Measurements from ENCODE around the gene DMRTC2. TPM values are rescaled to one million over a fixed set of nuclear protein-coding genes. Genes with fewer than 3 reads are reported as not detected.

The DMRTC2 gene
- total and polyA plus RNA-seq, 2 of the 13 experiments (the other 11 are each of a cell fraction or from before 2014, with no cell fraction given) = not detected

DNA sequence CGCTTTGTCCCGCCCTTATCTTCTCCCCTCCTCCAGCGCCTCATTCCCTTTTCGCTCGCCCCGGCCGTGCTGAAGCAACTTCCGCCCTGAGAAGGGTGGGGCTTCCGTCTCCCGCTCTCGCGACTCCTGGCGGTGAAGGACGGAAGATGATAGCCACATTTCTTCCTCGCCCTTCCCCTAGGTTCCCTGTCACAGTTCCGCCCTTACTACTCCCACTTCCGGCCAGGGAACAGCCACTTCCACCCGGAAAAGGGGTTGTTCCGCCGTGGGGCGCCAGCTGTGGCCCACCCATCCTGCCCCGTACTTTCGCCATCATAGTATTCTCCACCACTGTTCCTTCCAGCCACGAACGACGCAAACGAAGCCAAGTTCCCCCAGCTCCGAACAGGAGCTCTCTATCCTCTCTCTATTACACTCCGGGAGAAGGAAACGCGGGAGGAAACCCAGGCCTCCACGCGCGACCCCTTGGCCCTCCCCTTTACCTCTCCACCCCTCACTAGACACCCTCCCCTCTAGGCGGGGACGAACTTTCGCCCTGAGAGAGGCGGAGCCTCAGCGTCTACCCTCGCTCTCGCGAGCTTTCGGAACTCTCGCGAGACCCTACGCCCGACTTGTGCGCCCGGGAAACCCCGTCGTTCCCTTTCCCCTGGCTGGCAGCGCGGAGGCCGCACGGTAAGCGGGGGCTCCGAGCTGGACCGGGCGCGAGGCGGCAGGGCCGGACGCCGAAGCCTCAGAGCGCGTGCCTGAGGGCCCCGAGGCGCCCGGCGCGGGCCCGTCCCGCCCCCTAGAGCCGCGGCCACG is 15.0 kb downstream of the DMRTC2 start, which contains the start of gene RPS19 (continued):
- TF ChIP-seq, protein P1, sequence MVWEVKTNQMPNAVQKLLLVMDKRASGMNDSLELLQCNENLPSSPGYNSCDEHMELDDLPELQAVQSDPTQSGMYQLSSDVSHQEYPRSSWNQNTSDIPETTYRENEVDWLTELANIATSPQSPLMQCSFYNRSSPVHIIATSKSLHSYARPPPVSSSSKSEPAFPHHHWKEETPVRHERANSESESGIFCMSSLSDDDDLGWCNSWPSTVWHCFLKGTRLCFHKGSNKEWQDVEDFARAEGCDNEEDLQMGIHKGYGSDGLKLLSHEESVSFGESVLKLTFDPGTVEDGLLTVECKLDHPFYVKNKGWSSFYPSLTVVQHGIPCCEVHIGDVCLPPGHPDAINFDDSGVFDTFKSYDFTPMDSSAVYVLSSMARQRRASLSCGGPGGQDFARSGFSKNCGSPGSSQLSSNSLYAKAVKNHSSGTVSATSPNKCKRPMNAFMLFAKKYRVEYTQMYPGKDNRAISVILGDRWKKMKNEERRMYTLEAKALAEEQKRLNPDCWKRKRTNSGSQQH (CRISPR knock-in tag; IDR thresholded peaks at IDR 0.05; ENCODE audit: low read depth) = peak; percentile 89
- 0 out of 2 replicates have a peak, but pooled peaks have one; percentile 13 for TF ChIP-seq ZBTB21 (CRISPR knock-in tag; IDR thresholded peaks at IDR 0.05)
- peak; percentile 91 for TF ChIP-seq ASH2L (IDR thresholded peaks at IDR 0.05; ENCODE audit: insufficient read length, low read depth, low read length)
- TF ChIP-seq ONECUT2 (CRISPR knock-in tag; IDR thresholded peaks at IDR 0.05) = no peak
- TF ChIP-seq, protein P2, sequence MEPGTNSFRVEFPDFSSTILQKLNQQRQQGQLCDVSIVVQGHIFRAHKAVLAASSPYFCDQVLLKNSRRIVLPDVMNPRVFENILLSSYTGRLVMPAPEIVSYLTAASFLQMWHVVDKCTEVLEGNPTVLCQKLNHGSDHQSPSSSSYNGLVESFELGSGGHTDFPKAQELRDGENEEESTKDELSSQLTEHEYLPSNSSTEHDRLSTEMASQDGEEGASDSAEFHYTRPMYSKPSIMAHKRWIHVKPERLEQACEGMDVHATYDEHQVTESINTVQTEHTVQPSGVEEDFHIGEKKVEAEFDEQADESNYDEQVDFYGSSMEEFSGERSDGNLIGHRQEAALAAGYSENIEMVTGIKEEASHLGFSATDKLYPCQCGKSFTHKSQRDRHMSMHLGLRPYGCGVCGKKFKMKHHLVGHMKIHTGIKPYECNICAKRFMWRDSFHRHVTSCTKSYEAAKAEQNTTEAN (CRISPR knock-in tag; conservative IDR thresholded peaks at IDR 0.05) = no peak
- TF ChIP-seq, protein P3, sequence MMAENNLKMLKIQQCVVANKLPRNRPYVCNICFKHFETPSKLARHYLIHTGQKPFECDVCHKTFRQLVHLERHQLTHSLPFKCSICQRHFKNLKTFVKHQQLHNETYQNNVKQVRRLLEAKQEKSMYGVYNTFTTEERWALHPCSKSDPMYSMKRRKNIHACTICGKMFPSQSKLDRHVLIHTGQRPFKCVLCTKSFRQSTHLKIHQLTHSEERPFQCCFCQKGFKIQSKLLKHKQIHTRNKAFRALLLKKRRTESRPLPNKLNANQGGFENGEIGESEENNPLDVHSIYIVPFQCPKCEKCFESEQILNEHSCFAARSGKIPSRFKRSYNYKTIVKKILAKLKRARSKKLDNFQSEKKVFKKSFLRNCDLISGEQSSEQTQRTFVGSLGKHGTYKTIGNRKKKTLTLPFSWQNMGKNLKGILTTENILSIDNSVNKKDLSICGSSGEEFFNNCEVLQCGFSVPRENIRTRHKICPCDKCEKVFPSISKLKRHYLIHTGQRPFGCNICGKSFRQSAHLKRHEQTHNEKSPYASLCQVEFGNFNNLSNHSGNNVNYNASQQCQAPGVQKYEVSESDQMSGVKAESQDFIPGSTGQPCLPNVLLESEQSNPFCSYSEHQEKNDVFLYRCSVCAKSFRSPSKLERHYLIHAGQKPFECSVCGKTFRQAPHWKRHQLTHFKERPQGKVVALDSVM (CRISPR knock-in tag; IDR thresholded peaks at IDR 0.05) = peak; percentile 18; the same call in 1 of the 2 replicates
- TF ChIP-seq IRX3 (CRISPR knock-in tag; IDR thresholded peaks at IDR 0.05; ENCODE audit: borderline replicate concordance, low read depth) = no peak
- peak; percentile 48 for TF ChIP-seq PHF21A (CRISPR knock-in tag; IDR thresholded peaks at IDR 0.05)
- no peak for TF ChIP-seq JUND (CRISPR knock-in tag; IDR thresholded peaks at IDR 0.05)
- no peak for TF ChIP-seq MLLT10 (CRISPR knock-in tag; IDR thresholded peaks at IDR 0.05)
- TF ChIP-seq, protein P4, sequence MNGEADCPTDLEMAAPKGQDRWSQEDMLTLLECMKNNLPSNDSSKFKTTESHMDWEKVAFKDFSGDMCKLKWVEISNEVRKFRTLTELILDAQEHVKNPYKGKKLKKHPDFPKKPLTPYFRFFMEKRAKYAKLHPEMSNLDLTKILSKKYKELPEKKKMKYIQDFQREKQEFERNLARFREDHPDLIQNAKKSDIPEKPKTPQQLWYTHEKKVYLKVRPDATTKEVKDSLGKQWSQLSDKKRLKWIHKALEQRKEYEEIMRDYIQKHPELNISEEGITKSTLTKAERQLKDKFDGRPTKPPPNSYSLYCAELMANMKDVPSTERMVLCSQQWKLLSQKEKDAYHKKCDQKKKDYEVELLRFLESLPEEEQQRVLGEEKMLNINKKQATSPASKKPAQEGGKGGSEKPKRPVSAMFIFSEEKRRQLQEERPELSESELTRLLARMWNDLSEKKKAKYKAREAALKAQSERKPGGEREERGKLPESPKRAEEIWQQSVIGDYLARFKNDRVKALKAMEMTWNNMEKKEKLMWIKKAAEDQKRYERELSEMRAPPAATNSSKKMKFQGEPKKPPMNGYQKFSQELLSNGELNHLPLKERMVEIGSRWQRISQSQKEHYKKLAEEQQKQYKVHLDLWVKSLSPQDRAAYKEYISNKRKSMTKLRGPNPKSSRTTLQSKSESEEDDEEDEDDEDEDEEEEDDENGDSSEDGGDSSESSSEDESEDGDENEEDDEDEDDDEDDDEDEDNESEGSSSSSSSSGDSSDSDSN (CRISPR knock-in tag; IDR thresholded peaks at IDR 0.05) = peak; percentile 53
- TF ChIP-seq KDM6A (CRISPR knock-in tag; IDR thresholded peaks at IDR 0.05; ENCODE audit: low read depth) = no peak
- TF ChIP-seq ZNF567 (CRISPR knock-in tag; IDR thresholded peaks at IDR 0.05; ENCODE audit: borderline replicate concordance) = no peak
- no peak for TF ChIP-seq TSC22D2 (CRISPR knock-in tag; IDR thresholded peaks at IDR 0.05; ENCODE audit: borderline replicate concordance)
- TF ChIP-seq ZNF138 (CRISPR knock-in tag; IDR thresholded peaks at IDR 0.05; ENCODE audit: low read depth) = peak; percentile 68
- TF ChIP-seq GABPB1 (CRISPR knock-in tag; IDR thresholded peaks at IDR 0.05) = peak; percentile 97
- TF ChIP-seq, protein P5, sequence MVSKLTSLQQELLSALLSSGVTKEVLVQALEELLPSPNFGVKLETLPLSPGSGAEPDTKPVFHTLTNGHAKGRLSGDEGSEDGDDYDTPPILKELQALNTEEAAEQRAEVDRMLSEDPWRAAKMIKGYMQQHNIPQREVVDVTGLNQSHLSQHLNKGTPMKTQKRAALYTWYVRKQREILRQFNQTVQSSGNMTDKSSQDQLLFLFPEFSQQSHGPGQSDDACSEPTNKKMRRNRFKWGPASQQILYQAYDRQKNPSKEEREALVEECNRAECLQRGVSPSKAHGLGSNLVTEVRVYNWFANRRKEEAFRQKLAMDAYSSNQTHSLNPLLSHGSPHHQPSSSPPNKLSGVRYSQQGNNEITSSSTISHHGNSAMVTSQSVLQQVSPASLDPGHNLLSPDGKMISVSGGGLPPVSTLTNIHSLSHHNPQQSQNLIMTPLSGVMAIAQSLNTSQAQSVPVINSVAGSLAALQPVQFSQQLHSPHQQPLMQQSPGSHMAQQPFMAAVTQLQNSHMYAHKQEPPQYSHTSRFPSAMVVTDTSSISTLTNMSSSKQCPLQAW (CRISPR knock-in tag; IDR thresholded peaks at IDR 0.05) = peak; percentile 67; the same call in 1 of the 2 replicates
- TF ChIP-seq SATB2 (CRISPR knock-in tag; IDR thresholded peaks at IDR 0.05) = peak; percentile 24; the same call in 1 of the 2 replicates
- no peak for TF ChIP-seq ATF7 (IDR thresholded peaks at IDR 0.05)
- TF ChIP-seq ATF7 (CRISPR knock-in tag; IDR thresholded peaks at IDR 0.05) = no peak
- TF ChIP-seq FOXK2 (IDR thresholded peaks at IDR 0.05) = no peak
- peak; percentile 100 for TF ChIP-seq ETV6 (CRISPR knock-in tag; conservative IDR thresholded peaks at IDR 0.05)
